Measurements from ENCODE around the gene KCNIP4. TPM values are rescaled to one million over a fixed set of nuclear protein-coding genes. Genes with fewer than 3 reads are reported as not detected.

The KCNIP4 gene
- total RNA-seq, 1 donor from 2014 or later, result 6.2 TPM

- peak; percentile 94 for TF ChIP-seq CTCF (conservative IDR thresholded peaks at IDR 0.05)
- Mint-ChIP-seq H3K27me3 (peaks cover 37% of the 10 kb centered on the region), H3K27ac (peak overlapping the region; percentile 24), H3K4me1 (ENCODE audit: unreplicated experiment) (no peaks in the 10 kb centered on the region), H3K4me3 (peak overlapping the region; percentile 50), H3K9me3 (no peaks in the 10 kb centered on the region), H3K36me3 (no peaks in the 10 kb centered on the region)
- no peak for DNase-seq (ENCODE audit: extremely low spot score, unreplicated experiment)
Measured at GRCh38 chr4:21768349-21769310, 179.9 kb downstream of the KCNIP4 start.

- Mint-ChIP-seq H3K4me3 (no peak overlapping the region), H3K9me3 (no peaks in the 10 kb centered on the region), H3K27me3 (peaks cover 17% of the 10 kb centered on the region), H3K36me3 (no peaks in the 10 kb centered on the region), H3K27ac (no peak overlapping the region), H3K4me1 (ENCODE audit: unreplicated experiment) (no peaks in the 10 kb centered on the region)
- no peak for DNase-seq (ENCODE audit: extremely low spot score, unreplicated experiment)
- TF ChIP-seq CTCF (conservative IDR thresholded peaks at IDR 0.05), result peak; percentile 91
Measured at GRCh38 chr4:21765810-21766407, 182.7 kb downstream of the KCNIP4 start.

GRCh38 chr4:21763855-21764254, 184.7 kb downstream of the KCNIP4 start:
- no peak overlapping the region for H3K27ac Mint-ChIP-seq
- no peak overlapping the region for H3K4me3 Mint-ChIP-seq
- DNase-seq (ENCODE audit: extremely low spot score, unreplicated experiment), result no peak
- no peak for TF ChIP-seq CTCF (conservative IDR thresholded peaks at IDR 0.05)
- no peaks in the 10 kb centered on the region for H3K4me1 Mint-ChIP-seq (ENCODE audit: unreplicated experiment)
- H3K27me3 Mint-ChIP-seq, result peaks cover 12% of the 10 kb centered on the region
- no peaks in the 10 kb centered on the region for H3K9me3 Mint-ChIP-seq
- H3K36me3 Mint-ChIP-seq, result no peaks in the 10 kb centered on the region

GRCh38 chr4:21757248-21757647, 191.3 kb downstream of the KCNIP4 start:
- no peaks in the 10 kb centered on the region for H3K9me3 Mint-ChIP-seq
- no peak for TF ChIP-seq CTCF (conservative IDR thresholded peaks at IDR 0.05)
- DNase-seq (ENCODE audit: extremely low spot score, unreplicated experiment), result no peak
- no peak overlapping the region for H3K27ac Mint-ChIP-seq
- H3K4me3 Mint-ChIP-seq, result no peak overlapping the region
- peaks cover 2% of the 10 kb centered on the region for H3K27me3 Mint-ChIP-seq
- H3K4me1 Mint-ChIP-seq (ENCODE audit: unreplicated experiment), result peaks cover 5% of the 10 kb centered on the region
- no peaks in the 10 kb centered on the region for H3K36me3 Mint-ChIP-seq

- Mint-ChIP-seq H3K4me3 (no peak overlapping the region), H3K36me3 (no peaks in the 10 kb centered on the region), H3K9me3 (no peaks in the 10 kb centered on the region), H3K27ac (no peak overlapping the region), H3K4me1 (ENCODE audit: unreplicated experiment) (peaks cover 13% of the 10 kb centered on the region), H3K27me3 (peaks cover 2% of the 10 kb centered on the region)
- TF ChIP-seq CTCF (conservative IDR thresholded peaks at IDR 0.05), result no peak
- no peak for DNase-seq (ENCODE audit: extremely low spot score, unreplicated experiment)
Measured at GRCh38 chr4:21753084-21753760, 195.3 kb downstream of the KCNIP4 start.
